Gastroesophageal sphincter (tissue), 3 donors: Measurements from ENCODE around the gene SEPTIN10.
"Not testable (repeated sequence)": the region's sequence is repeated elsewhere in the genome, so short reads cannot be mapped to it uniquely, and the experiment has no call there.

ENCODE experiments used
- EP300 ChIP-seq: sonication (generic); formaldehyde crosslinking; IDR thresholded peaks from one replicate; pipeline ENCODE4 v1.6.1; 2017; ENCODE audit warnings: antibody characterized with exemption, mild to moderate bottlenecking
- POLR2A ChIP-seq, 2 donors: fragments of 450-650 bp; IDR thresholded peaks; one replicate each; pipeline ENCODE4 v1.6.1; 2017; ENCODE audit warnings: antibody characterized with exemption in 2 of 2, mild to moderate bottlenecking in 2 of 2, moderate library complexity in 1 of 2
- POLR2AphosphoS5 ChIP-seq: sonication (generic); formaldehyde crosslinking; IDR thresholded peaks from one replicate; pipeline ENCODE4 v1.6.1; 2017; ENCODE audit warnings: antibody characterized with exemption
- TF ChIP-seq, protein P1 (sequence below), 4 experiments: fragments of 200-600 bp in 2 of 4; fragments of 450-650 bp in 2 of 4; sonication (generic) in 1 of 4; IDR thresholded peaks; one replicate each; pipeline ENCODE4 v1.5.1; 2017 to 2019; ENCODE audit warnings: antibody characterized with exemption in 4 of 4, mild to moderate bottlenecking in 2 of 4, moderate library complexity in 2 of 4

DNA sequence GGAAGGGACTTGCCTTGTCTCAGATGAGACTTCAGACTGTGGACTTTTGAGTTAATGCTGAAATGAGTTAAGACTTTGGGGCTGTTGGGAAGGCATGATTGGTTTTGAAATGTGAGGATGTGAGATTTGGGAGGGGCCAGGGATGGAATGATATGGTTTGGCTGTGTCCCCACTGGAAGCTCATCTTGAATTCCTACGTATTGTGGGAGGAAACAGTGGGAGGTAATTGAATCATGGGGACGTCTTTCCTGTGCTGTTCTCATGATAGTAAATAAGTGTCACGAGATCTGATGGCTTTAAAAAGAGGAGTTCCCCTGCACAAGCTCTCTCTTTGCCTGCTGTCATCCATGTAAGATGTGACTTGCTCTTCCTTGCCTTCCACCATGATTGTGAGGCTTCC, 77.2 kb downstream of the SEPTIN10 start:
- not testable (repeated sequence) for TF ChIP-seq POLR2A (IDR thresholded peaks at IDR 0.05); POLR2AphosphoS5; EP300
- TF ChIP-seq, protein P1, sequence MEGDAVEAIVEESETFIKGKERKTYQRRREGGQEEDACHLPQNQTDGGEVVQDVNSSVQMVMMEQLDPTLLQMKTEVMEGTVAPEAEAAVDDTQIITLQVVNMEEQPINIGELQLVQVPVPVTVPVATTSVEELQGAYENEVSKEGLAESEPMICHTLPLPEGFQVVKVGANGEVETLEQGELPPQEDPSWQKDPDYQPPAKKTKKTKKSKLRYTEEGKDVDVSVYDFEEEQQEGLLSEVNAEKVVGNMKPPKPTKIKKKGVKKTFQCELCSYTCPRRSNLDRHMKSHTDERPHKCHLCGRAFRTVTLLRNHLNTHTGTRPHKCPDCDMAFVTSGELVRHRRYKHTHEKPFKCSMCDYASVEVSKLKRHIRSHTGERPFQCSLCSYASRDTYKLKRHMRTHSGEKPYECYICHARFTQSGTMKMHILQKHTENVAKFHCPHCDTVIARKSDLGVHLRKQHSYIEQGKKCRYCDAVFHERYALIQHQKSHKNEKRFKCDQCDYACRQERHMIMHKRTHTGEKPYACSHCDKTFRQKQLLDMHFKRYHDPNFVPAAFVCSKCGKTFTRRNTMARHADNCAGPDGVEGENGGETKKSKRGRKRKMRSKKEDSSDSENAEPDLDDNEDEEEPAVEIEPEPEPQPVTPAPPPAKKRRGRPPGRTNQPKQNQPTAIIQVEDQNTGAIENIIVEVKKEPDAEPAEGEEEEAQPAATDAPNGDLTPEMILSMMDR (IDR thresholded peaks at IDR 0.05): not testable (repeated sequence)
